Subcutaneous abdominal adipose tissue (tissue), 5 donors: ENCODE data around the gene BEX3.

Source experiments
- H3K27ac ChIP-seq: one replicate; pipeline ENCODE4 v1.7.0; 2013; ENCODE audit warnings: low read depth, mild to moderate bottlenecking, inconsistent platforms, low read length, moderate library complexity
- H3K27me3 ChIP-seq, 5 donors: one replicate each; pipeline ENCODE4 v1.7.0; 2013; ENCODE audit warnings: low read length in 5 of 5, inconsistent platforms in 1 of 5; ENCODE audit not compliant: control insufficient read depth in 5 of 5, insufficient read depth in 4 of 5
- H3K36me3 ChIP-seq, 5 donors: one replicate each; pipeline ENCODE4 v1.7.0; 2013; ENCODE audit warnings: low read length in 5 of 5; ENCODE audit not compliant: control insufficient read depth in 5 of 5, insufficient read depth in 5 of 5
- H3K4me1 ChIP-seq, 5 donors: one replicate each; pipeline ENCODE4 v1.7.0; 2013; ENCODE audit warnings: low read length in 5 of 5, mild to moderate bottlenecking in 3 of 5, moderate library complexity in 1 of 5; ENCODE audit not compliant: control insufficient read depth in 5 of 5, insufficient read depth in 5 of 5
- H3K4me3 ChIP-seq, 5 donors: one replicate each; pipeline ENCODE4 v1.7.0; 2013; ENCODE audit warnings: low read length in 5 of 5, low read depth in 1 of 5
- H3K9ac ChIP-seq, 5 donors: one replicate each; pipeline ENCODE4 v1.7.0; 2013; ENCODE audit warnings: low read length in 5 of 5, mild to moderate bottlenecking in 4 of 5, moderate library complexity in 3 of 5
- H3K9me3 ChIP-seq, 5 donors: one replicate each; pipeline ENCODE4 v1.7.0; 2013; ENCODE audit warnings: low read length in 5 of 5; ENCODE audit not compliant: control insufficient read depth in 5 of 5
- donor health status: healthy.
- donor health status: healthy.
- donor health status: healthy.
- donor health status: healthy.
- donor health status: healthy.

Gene BEX3

GRCh38 chrX:103414561-103414960, 38.2 kb downstream of the BEX3 start:
- no peak overlapping the region for H3K27ac ChIP-seq
- H3K36me3 ChIP-seq, result no peaks in the 10 kb centered on the region
- no peak overlapping the region for H3K9ac ChIP-seq
- H3K9me3 ChIP-seq, result peaks cover 0 to 3% (median 0%) of the 10 kb centered on the region in 5 donors
- no peak overlapping the region for H3K4me3 ChIP-seq
- no peaks in the 10 kb centered on the region for H3K4me1 ChIP-seq
- peaks cover 0 to 12% (median 10%) of the 10 kb centered on the region in 5 donors for H3K27me3 ChIP-seq

- Histone ChIP-seq H3K4me1 (no peaks in the 10 kb centered on the region), H3K9me3 (peaks cover 0 to 3% (median 0%) of the 10 kb centered on the region in 5 donors), H3K27ac (no peak overlapping the region), H3K36me3 (no peaks in the 10 kb centered on the region), H3K4me3 (no peak overlapping the region), H3K9ac (no peak overlapping the region), H3K27me3 (peaks cover 0 to 12% (median 10%) of the 10 kb centered on the region in 5 donors)
These were observed 38.7 kb downstream of the BEX3 start for GRCh38 chrX:103415068-103415467.

GRCh38 chrX:103415528-103415927, 39.2 kb downstream of the BEX3 start:
- H3K9me3 ChIP-seq, result peaks cover 0 to 3% (median 0%) of the 10 kb centered on the region in 5 donors
- H3K9ac ChIP-seq, result no peak overlapping the region
- no peak overlapping the region for H3K27ac ChIP-seq
- no peak overlapping the region for H3K4me3 ChIP-seq
- H3K27me3 ChIP-seq, result peaks cover 0 to 12% (median 10%) of the 10 kb centered on the region in 5 donors
- no peaks in the 10 kb centered on the region for H3K36me3 ChIP-seq
- H3K4me1 ChIP-seq, result no peaks in the 10 kb centered on the region

- Histone ChIP-seq H3K27me3 (peaks cover 0 to 11% (median 9%) of the 10 kb centered on the region in 5 donors), H3K27ac (no peak overlapping the region), H3K4me3 (no peak overlapping the region), H3K9ac (no peak overlapping the region), H3K36me3 (no peaks in the 10 kb centered on the region), H3K9me3 (no peaks in the 10 kb centered on the region), H3K4me1 (no peaks in the 10 kb centered on the region)
These were observed 41.0 kb downstream of the BEX3 start for GRCh38 chrX:103417370-103417769.

- peaks cover 0 to 11% (median 9%) of the 10 kb centered on the region in 5 donors for H3K27me3 ChIP-seq
- no peaks in the 10 kb centered on the region for H3K9me3 ChIP-seq
- no peak overlapping the region for H3K4me3 ChIP-seq
- no peak overlapping the region for H3K27ac ChIP-seq
- H3K36me3 ChIP-seq, result no peaks in the 10 kb centered on the region
- H3K4me1 ChIP-seq, result no peaks in the 10 kb centered on the region
- H3K9ac ChIP-seq, result no peak overlapping the region
These were observed 41.6 kb downstream of the BEX3 start for GRCh38 chrX:103417933-103418332.

- no peaks in the 10 kb centered on the region for H3K36me3 ChIP-seq
- no peak overlapping the region for H3K27ac ChIP-seq
- no peaks in the 10 kb centered on the region for H3K9me3 ChIP-seq
- H3K9ac ChIP-seq, result no peak overlapping the region
- H3K4me1 ChIP-seq, result no peaks in the 10 kb centered on the region
- H3K4me3 ChIP-seq, result no peak overlapping the region
- peaks cover 0 to 10% (median 8%) of the 10 kb centered on the region in 5 donors for H3K27me3 ChIP-seq
These were observed 42.5 kb downstream of the BEX3 start for GRCh38 chrX:103418811-103419340.

- H3K27ac ChIP-seq, result no peak overlapping the region
- no peak overlapping the region for H3K9ac ChIP-seq
- no peaks in the 10 kb centered on the region for H3K36me3 ChIP-seq
- peaks cover 0 to 9% (median 0%) of the 10 kb centered on the region in 5 donors for H3K27me3 ChIP-seq
- H3K4me3 ChIP-seq, result no peak overlapping the region
- H3K9me3 ChIP-seq, result no peaks in the 10 kb centered on the region
- no peaks in the 10 kb centered on the region for H3K4me1 ChIP-seq
These were observed 47.8 kb downstream of the BEX3 start for GRCh38 chrX:103423955-103424638.
